RWPE2 (cell line): ENCODE results near the gene PLCD1.
A peak's percentile ranks its signal among the peaks of the same experiment; 100 is the strongest.

Source experiments
- ATAC-seq: fragments of 200-7000 bp; cut with Tn5 transposase; 3 replicates; pipeline ENCODE4 v1.9.1; 2021; ENCODE audit warnings: low read depth
- DNase-seq: peaks from one replicate; pipeline ENCODE4 v3.0.0-alpha.2; 2020; ENCODE audit warnings: low spot score
- H3K27ac ChIP-seq: fragments of 450-650 bp; 2 replicates; pipeline ENCODE4 v1.5.1; 2017; ENCODE audit warnings: mild to moderate bottlenecking; ENCODE audit not compliant: poor library complexity, severe bottlenecking
- H3K27me3 ChIP-seq: fragments of 250-450 bp; sonication (Bioruptor Pico); 2 replicates; pipeline ENCODE4 v1.5.1; 2021; ENCODE audit warnings: mild to moderate bottlenecking, moderate library complexity; ENCODE audit not compliant: insufficient read depth, poor library complexity, severe bottlenecking
- H3K36me3 ChIP-seq: fragments of 250-450 bp; sonication (Bioruptor Pico); 2 replicates; pipeline ENCODE4 v1.5.1; 2020; ENCODE audit warnings: low read depth, mild to moderate bottlenecking, moderate library complexity
- H3K4me1 ChIP-seq: fragments of 250-450 bp; sonication (Bioruptor Pico); 2 replicates; pipeline ENCODE4 v1.5.1; 2021; ENCODE audit warnings: mild to moderate bottlenecking, moderate library complexity; ENCODE audit not compliant: insufficient read depth, poor library complexity, severe bottlenecking
- H3K4me3 ChIP-seq: fragments of 250-450 bp; sonication (Bioruptor Pico); 2 replicates; pipeline ENCODE4 v1.5.1; 2021; ENCODE audit warnings: mild to moderate bottlenecking, moderate library complexity; ENCODE audit not compliant: severe bottlenecking
- H3K9me3 ChIP-seq: fragments of 250-450 bp; sonication (Bioruptor Pico); 2 replicates; pipeline ENCODE4 v1.5.1; 2021; ENCODE audit warnings: mild to moderate bottlenecking, moderate library complexity; ENCODE audit not compliant: severe bottlenecking
- CTCF ChIP-seq: fragments of 450-650 bp; IDR thresholded peaks from one replicate; pipeline ENCODE4 v1.5.1; 2017; ENCODE audit warnings: mild to moderate bottlenecking, moderate library complexity; ENCODE audit not compliant: poor library complexity, severe bottlenecking

Gene PLCD1

GRCh38 chr3:38043486-38043885, 14.0 kb upstream of the PLCD1 start:
- Histone ChIP-seq H3K4me3 (no peak overlapping the region), H3K27me3 (no peaks in the 10 kb centered on the region), H3K9me3 (no peaks in the 10 kb centered on the region), H3K27ac (no peak overlapping the region), H3K4me1 (peaks cover 14% of the 10 kb centered on the region), H3K36me3 (no peaks in the 10 kb centered on the region)
- no peak for DNase-seq
- no peak for TF ChIP-seq CTCF
- no peak for ATAC-seq

DNA sequence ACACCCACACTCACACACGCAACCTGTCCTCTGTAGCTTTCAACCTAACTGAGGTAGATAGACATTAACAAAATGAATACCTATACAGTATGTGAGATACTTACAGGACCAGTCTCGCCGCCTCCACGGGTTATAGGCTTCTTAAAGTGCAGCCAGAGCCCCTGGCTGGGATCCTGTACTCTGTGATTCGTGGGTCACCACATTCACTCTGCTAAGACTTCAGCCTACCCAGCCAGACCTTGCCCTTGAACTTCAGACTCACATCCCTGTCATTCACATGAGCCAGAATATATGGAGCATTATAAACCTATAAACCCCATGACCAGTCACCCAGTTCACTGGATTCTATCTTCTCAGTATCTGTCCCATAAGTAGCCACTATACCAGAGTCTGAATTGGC, 11.0 kb upstream of the PLCD1 start:
- H3K27me3 ChIP-seq, result no peaks in the 10 kb centered on the region
- H3K4me3 ChIP-seq, result no peak overlapping the region
- no peak overlapping the region for H3K27ac ChIP-seq
- no peak for DNase-seq
- TF ChIP-seq CTCF, result no peak
- peaks cover 15% of the 10 kb centered on the region for H3K4me1 ChIP-seq
- H3K36me3 ChIP-seq, result no peaks in the 10 kb centered on the region
- no peak for ATAC-seq
- H3K9me3 ChIP-seq, result no peaks in the 10 kb centered on the region

DNA sequence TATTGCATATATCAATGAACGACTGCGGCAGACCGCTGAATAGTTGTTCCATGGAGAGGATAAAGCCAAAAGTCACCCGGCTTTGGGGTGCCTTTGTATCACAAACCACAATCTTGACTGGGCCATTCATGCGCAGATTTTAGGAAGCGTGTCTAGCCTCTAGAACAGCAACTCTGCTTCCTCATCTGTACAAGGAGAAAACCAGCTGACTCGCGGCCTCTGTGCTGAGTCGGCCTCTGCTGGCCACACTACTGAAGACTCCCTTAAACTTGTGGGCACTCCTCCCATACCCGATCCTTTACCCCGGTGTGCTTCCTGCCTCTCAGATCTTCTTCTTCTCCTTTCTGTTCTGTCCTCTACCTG, 10.4 kb upstream of the PLCD1 start:
- Histone ChIP-seq H3K4me3 (no peak overlapping the region), H3K36me3 (no peaks in the 10 kb centered on the region), H3K4me1 (peaks cover 15% of the 10 kb centered on the region), H3K27ac (no peak overlapping the region), H3K9me3 (no peaks in the 10 kb centered on the region), H3K27me3 (no peaks in the 10 kb centered on the region)
- DNase-seq (no peak), ATAC-seq (peak; percentile 57; the same call in 2 of the 3 replicates)
- TF ChIP-seq CTCF, result no peak

DNA sequence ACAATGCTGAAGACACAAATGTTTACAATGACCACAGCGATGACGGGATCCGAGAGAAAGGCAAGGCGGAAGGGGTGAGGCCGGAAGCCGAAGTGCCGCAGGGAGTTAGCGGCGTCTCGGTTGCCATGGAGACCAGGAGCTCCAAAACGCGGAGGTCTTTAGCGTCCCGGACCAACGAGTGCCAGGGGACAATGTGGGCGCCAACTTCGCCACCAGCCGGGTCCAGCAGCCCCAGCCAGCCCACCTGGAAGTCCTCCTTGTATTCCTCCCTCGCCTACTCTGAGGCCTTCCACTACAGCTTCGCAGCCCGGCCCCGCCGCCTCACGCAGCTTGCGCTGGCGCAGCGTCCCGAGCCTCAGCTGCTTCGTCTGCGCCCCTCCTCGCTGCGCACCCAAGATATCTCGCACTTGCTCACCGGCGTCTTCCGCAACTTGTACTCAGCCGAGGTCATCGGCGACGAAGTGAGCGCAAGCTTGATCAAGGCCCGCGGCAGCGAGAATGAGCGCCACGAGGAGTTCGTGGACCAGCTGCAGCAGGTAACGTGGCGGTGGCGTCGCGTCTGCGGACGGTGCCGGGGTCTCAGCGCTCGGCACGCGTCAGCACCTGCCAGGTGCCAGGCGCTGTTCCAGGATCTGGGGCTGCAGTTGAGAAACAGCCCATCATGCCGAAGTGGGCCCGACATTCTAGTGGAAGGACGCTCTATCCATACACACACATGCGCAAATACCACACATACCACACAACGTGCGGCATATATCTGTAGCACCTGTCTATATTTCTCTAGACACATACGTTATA, 9.9 kb upstream of the PLCD1 start, which contains the start of gene DLEC1:
Gene DLEC1, plus strand, starts transcription at position 108 of the 798 bp plus-strand sequence. Its CDS starts 18 bp downstream, at position 126.
- Histone ChIP-seq H3K27me3 (no peaks in the 10 kb centered on the region), H3K27ac (no peak within 1 kb of the TSS), H3K4me3 (peak within 1 kb of the TSS; percentile 15), H3K4me1 (peaks cover 15% of the 10 kb centered on the region), H3K9me3 (no peaks in the 10 kb centered on the region), H3K36me3 (no peaks in the 10 kb centered on the region)
- no peak for TF ChIP-seq CTCF
- ATAC-seq (peak; percentile 57), DNase-seq (no peak)

DNA sequence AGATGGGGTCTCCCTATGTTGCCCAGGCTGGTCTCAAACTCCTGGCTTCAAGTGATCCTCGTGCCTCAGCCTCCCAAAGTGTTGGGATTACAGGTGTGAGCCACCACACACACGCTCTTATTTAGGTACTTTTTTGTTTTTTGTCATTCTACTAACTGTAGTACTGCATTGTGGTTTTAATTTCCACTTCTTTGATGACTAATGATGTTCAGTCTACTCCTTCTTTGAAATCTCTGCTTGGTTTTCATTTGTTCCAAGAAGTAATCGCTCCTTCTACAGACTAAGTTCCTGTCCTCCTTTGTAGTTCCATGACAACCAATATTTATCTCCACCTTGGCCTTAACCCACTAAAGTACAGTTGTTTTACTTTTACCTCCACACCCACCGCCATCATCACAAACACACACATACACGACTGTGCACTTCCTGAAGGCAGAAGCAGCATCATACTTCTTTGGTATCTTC, 9.0 kb upstream of the PLCD1 start:
- Histone ChIP-seq H3K4me1 (peaks cover 15% of the 10 kb centered on the region), H3K4me3 (no peak overlapping the region), H3K9me3 (no peaks in the 10 kb centered on the region), H3K27ac (no peak overlapping the region), H3K27me3 (no peaks in the 10 kb centered on the region), H3K36me3 (no peaks in the 10 kb centered on the region)
- no peak for TF ChIP-seq CTCF
- DNase-seq, result no peak
- no peak for ATAC-seq
